Prostate gland (tissue), 2 donors: ENCODE measurements around the gene RAB3C.
"Not testable (repeated sequence)": the region's sequence is repeated elsewhere in the genome, so short reads cannot be mapped to it uniquely, and the experiment has no call there.

ENCODE experiments used
- CTCF ChIP-seq, 4 experiments: fragments of 200-600 bp in 2 of 4; fragments of 450-650 bp in 2 of 4; sonication (generic) in 2 of 4; IDR thresholded peaks; 1 replicate in 3 of 4; 2 replicates in 1 of 4; pipeline ENCODE4 v1.5.1; 2016 to 2019; ENCODE audit warnings: antibody characterized with exemption in 4 of 4, mild to moderate bottlenecking in 2 of 4, moderate library complexity in 2 of 4
- POLR2A ChIP-seq: fragments of 450-650 bp; IDR thresholded peaks from one replicate; pipeline ENCODE4 v1.6.1; 2016; ENCODE audit warnings: antibody characterized with exemption, mild to moderate bottlenecking
- POLR2AphosphoS5 ChIP-seq: sonication (generic); formaldehyde crosslinking; IDR thresholded peaks from one replicate; pipeline ENCODE4 v1.6.1; 2017; ENCODE audit warnings: antibody characterized with exemption

- TF ChIP-seq CTCF (IDR thresholded peaks at IDR 0.05); POLR2A; POLR2AphosphoS5: not testable (repeated sequence)
These were observed 20.0 kb downstream of the RAB3C start for GRCh38 chr5:58602889-58603288.
